ENCODE results near the gene ATP2B1. TPM values are rescaled to one million over a fixed set of nuclear protein-coding genes. Genes with fewer than 3 reads are reported as not detected.

Gene ATP2B1
- total and polyA plus RNA-seq, 9 donors: 9.0 to 60.3 (median 25.6) TPM

DNA sequence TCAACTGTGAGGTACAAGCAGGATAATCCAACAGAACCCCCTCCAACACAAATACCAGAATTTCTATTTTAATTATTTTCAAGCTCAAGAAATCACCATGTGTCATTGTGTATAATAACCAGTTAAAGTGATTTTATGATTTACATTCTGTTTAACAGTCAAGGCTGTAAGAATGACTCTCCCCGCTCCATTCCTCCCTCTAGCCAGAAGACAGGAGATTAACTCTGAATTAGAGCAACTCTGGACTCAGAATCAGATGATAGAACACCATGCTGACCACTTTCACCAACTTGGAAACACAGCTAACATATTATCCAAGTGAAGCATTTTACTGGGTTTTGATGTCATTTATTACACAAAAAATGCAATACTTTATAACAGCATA, 71.9 kb downstream of the ATP2B1 start:
- no peak overlapping the region for H3K27ac ChIP-seq
- no peaks in the 10 kb centered on the region for H3K9me3 ChIP-seq
- intact Hi-C loops (cut with DNase I): no loop called here
- no peak overlapping the region for H3K4me3 ChIP-seq
- H3K36me3 ChIP-seq: no peaks in the 10 kb centered on the region
- WGBS, 3 donors: 92 to 98% (median 95%) methylated on average over 1 of the region's 1 CpG
- DNase-seq: no peak
- TF ChIP-seq POLR2A (IDR thresholded peaks at IDR 0.05) (no peak), EP300 (IDR thresholded peaks at IDR 0.05) (no peak)
- TF ChIP-seq, protein P1, sequence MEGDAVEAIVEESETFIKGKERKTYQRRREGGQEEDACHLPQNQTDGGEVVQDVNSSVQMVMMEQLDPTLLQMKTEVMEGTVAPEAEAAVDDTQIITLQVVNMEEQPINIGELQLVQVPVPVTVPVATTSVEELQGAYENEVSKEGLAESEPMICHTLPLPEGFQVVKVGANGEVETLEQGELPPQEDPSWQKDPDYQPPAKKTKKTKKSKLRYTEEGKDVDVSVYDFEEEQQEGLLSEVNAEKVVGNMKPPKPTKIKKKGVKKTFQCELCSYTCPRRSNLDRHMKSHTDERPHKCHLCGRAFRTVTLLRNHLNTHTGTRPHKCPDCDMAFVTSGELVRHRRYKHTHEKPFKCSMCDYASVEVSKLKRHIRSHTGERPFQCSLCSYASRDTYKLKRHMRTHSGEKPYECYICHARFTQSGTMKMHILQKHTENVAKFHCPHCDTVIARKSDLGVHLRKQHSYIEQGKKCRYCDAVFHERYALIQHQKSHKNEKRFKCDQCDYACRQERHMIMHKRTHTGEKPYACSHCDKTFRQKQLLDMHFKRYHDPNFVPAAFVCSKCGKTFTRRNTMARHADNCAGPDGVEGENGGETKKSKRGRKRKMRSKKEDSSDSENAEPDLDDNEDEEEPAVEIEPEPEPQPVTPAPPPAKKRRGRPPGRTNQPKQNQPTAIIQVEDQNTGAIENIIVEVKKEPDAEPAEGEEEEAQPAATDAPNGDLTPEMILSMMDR (IDR thresholded peaks at IDR 0.05): no peak
- no peaks in the 10 kb centered on the region for H3K4me1 ChIP-seq (ENCODE audit: insufficient read depth)
- H3K27me3 ChIP-seq: no peaks in the 10 kb centered on the region

DNA sequence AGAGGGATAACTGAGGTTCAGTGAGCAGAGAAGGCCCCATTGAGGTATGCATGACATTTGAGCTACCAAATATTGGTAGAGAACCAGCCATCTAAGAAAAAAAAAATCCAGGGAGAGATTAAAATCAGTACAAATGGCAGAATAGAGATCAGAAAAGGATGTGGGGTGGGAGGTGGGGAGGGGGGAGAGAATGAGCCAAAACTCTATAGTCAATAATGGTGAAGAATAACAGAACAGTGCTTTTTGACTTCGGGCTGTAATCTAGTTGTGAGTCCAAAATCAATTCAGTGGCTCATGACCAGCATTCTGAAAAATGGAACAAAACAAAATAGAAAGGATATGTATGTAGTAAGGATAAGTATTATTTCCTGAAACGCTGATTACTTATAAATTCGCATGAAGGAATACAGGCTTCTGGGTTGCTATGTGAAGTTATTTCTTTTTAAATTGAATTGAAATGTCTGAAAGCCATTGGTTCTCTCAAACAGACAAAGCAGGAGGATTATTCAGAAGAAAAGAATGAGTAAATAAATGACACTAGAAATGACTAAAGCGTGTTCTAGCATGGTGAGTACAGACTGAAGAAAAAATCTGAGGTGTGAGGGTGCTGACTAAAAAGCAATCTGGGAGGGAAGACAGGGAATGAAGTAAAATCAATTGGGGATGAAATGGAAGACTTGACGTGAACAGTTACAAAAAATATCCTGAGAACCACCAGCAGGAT, 72.4 kb downstream of the ATP2B1 start:
- Histone ChIP-seq H3K36me3 (no peaks in the 10 kb centered on the region), H3K4me1 (ENCODE audit: insufficient read depth) (no peaks in the 10 kb centered on the region), H3K27ac (no peak overlapping the region), H3K27me3 (no peaks in the 10 kb centered on the region), H3K4me3 (no peak overlapping the region), H3K9me3 (no peaks in the 10 kb centered on the region)
- no peak for DNase-seq
- intact Hi-C loops (cut with DNase I): no loop called here
- TF ChIP-seq POLR2A (IDR thresholded peaks at IDR 0.05) (no peak), EP300 (IDR thresholded peaks at IDR 0.05) (no peak)
- TF ChIP-seq, protein P1 (IDR thresholded peaks at IDR 0.05): no peak
- WGBS, 3 donors: 81 to 87% (median 83%) methylated on average over 5 of the region's 5 CpGs

DNA sequence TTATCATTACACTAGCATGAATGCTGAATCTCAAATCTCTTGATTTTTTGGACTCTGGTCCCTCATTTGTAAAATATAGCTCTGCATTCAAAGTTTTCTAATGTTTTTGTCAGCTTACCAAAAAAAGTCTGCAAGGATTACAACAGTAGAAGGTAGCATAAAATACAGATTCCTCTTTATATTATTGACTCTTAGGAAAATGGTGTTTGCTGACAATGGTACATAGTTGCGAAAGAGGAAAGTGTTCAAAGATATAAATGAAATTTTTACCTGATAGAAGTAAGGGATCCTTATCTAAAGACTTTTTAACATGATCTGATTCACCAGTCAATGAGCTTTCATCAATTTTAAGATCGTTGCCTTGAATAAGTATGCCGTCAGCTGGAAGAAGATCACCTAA, 74.1 kb downstream of the ATP2B1 start:
- TF ChIP-seq, protein P1 (IDR thresholded peaks at IDR 0.05): no peak
- no peak for TF ChIP-seq EP300 (IDR thresholded peaks at IDR 0.05)
- TF ChIP-seq POLR2A (IDR thresholded peaks at IDR 0.05): no peak
- Histone ChIP-seq H3K4me3 (no peak overlapping the region), H3K36me3 (no peaks in the 10 kb centered on the region), H3K4me1 (ENCODE audit: insufficient read depth) (no peaks in the 10 kb centered on the region), H3K27me3 (no peaks in the 10 kb centered on the region), H3K9me3 (no peaks in the 10 kb centered on the region), H3K27ac (no peak overlapping the region)
- 96 to 100% (median 97%) methylated on average over 3 of the region's 3 CpGs for WGBS, 3 donors
- no peak for DNase-seq
- intact Hi-C loops (cut with DNase I): no loop called here

DNA sequence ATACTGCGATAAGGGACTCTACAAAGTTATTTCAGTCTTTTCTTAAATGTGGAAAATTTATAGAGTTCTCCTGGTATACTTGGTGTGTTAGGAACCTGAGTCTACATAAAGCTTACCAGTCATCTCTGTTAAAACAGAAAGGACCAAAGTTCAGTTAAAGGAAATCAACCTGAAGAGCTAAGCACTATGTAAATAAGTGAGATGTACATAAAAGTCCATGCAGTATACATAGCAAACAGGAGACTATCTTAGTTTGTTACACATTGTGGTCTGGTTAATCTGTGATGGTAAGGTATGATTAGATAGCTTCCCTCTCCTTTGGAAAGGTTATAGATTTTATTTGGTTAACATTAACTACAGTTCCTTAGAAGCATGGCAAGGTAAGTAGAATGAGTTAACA, 75.9 kb downstream of the ATP2B1 start:
- H3K27me3 ChIP-seq: no peaks in the 10 kb centered on the region
- intact Hi-C loops (cut with DNase I): no loop called here
- no peaks in the 10 kb centered on the region for H3K4me1 ChIP-seq (ENCODE audit: insufficient read depth)
- no peak for DNase-seq
- no peak overlapping the region for H3K4me3 ChIP-seq
- no peak overlapping the region for H3K27ac ChIP-seq
- no peaks in the 10 kb centered on the region for H3K36me3 ChIP-seq
- WGBS, 3 donors: 74 to 89% (median 81%) methylated on average over 1 of the region's 1 CpG
- TF ChIP-seq, protein P1 (IDR thresholded peaks at IDR 0.05): no peak
- TF ChIP-seq POLR2A (IDR thresholded peaks at IDR 0.05) (no peak), EP300 (IDR thresholded peaks at IDR 0.05) (no peak)
- no peaks in the 10 kb centered on the region for H3K9me3 ChIP-seq
